SK-N-SH (cell line): ENCODE measurements around the gene TAS1R1. TPM values are rescaled to one million over a fixed set of nuclear protein-coding genes. Genes with fewer than 3 reads are reported as not detected.

Source experiments
- CTCF ChIA-PET: fragments of 300-600, 350-600 bp; formaldehyde crosslinking; extraction: SDS; loops from one replicate; lab custom pipeline; 2021; lab: Yijun Ruan, JAX
- POLR2A ChIA-PET: fragments of 350-600 bp; sonication (Branson Sonifier 250); formaldehyde crosslinking; extraction: SDS; loops from one replicate; lab custom pipeline; 2020; ENCODE audit warnings: antibody characterized with exemption, inconsistent platforms; lab: Yijun Ruan, JAX
- DNase-seq: peaks from one replicate; pipeline ENCODE4 v3.0.0; 2012
- H2AFZ ChIP-seq: fragments of 200-600 bp; sonication (generic); 2 replicates; pipeline ENCODE4 v1.8.1; 2016; ENCODE audit warnings: antibody characterized with exemption, mild to moderate bottlenecking, low read depth
- H3F3A ChIP-seq: fragments of 200-600 bp; sonication (generic); replicated peaks from 2 replicates; pipeline ENCODE3; 2016; ENCODE audit warnings: antibody characterized with exemption, mild to moderate bottlenecking; ENCODE audit not compliant: insufficient read depth
- H3K27ac ChIP-seq, 2 experiments: fragments of 200-500 bp in 1 of 2; fragments of 200-600 bp in 1 of 2; sonication (Bioruptor generic) in 1 of 2; sonication (generic), shearing (Covaris generic) in 1 of 2; 2 replicates each; pipeline versions ENCODE4 v1.5.1 to v1.6.1; 2014 to 2016; ENCODE audit warnings: low read depth in 2 of 2, inconsistent platforms in 1 of 2, low read length in 1 of 2, mild to moderate bottlenecking in 1 of 2, mixed read lengths in 1 of 2
- H3K27me3 ChIP-seq: fragments of 200-600 bp; sonication (generic), shearing (Covaris generic); 2 replicates; pipeline ENCODE4 v1.6.1; 2016; ENCODE audit warnings: mixed run types; ENCODE audit not compliant: insufficient read depth
- H3K36me3 ChIP-seq, 2 experiments: fragments of 200-500 bp in 1 of 2; fragments of 200-600 bp in 1 of 2; sonication (Bioruptor generic) in 1 of 2; sonication (generic) in 1 of 2; replicated peaks in 1 of 2; 2 replicates each; pipeline versions ENCODE3 to v1.5.1; 2014 to 2016; ENCODE audit warnings: low read length in 1 of 2, mild to moderate bottlenecking in 1 of 2; ENCODE audit not compliant: insufficient read depth in 2 of 2, control insufficient read depth in 1 of 2
- H3K4me1 ChIP-seq, 2 experiments: fragments of 200-500 bp in 1 of 2; fragments of 200-600 bp in 1 of 2; sonication (Bioruptor generic) in 1 of 2; sonication (generic), shearing (Covaris generic) in 1 of 2; 2 replicates each; pipeline versions ENCODE4 v1.5.1 to v1.6.1; 2014 to 2016; ENCODE audit warnings: low read depth in 1 of 2, low read length in 1 of 2, mixed run types in 1 of 2; ENCODE audit not compliant: insufficient read depth in 2 of 2, control insufficient read depth in 1 of 2
- H3K4me2 ChIP-seq: fragments of 200-600 bp; sonication (generic), shearing (Covaris generic); 2 replicates; pipeline ENCODE4 v1.6.1; 2017; ENCODE audit warnings: mixed run types
- H3K4me3 ChIP-seq, 2 experiments: fragments of 200-500 bp in 1 of 2; fragments of 200-600 bp in 1 of 2; sonication (Bioruptor generic) in 1 of 2; sonication (generic), shearing (Covaris generic) in 1 of 2; 2 replicates each; pipeline versions ENCODE4 v1.5.1 to v1.8.1; 2014 to 2016; ENCODE audit warnings: low read depth in 2 of 2, inconsistent platforms in 1 of 2, low read length in 1 of 2, mild to moderate bottlenecking in 1 of 2, mixed read lengths in 1 of 2, moderate library complexity in 1 of 2
- H3K79me2 ChIP-seq: fragments of 200-600 bp; sonication (generic); 2 replicates; pipeline ENCODE4 v1.8.1; 2017; ENCODE audit warnings: mild to moderate bottlenecking; ENCODE audit not compliant: insufficient read depth
- H3K9ac ChIP-seq: fragments of 200-600 bp; sonication (generic); 2 replicates; pipeline ENCODE4 v1.6.1; 2017; ENCODE audit warnings: mixed run types
- H3K9me2 ChIP-seq: fragments of 200-600 bp; sonication (generic); 2 replicates; pipeline ENCODE4 v1.6.1; 2017; ENCODE audit warnings: mixed run types
- H3K9me3 ChIP-seq: fragments of 200-600 bp; sonication (generic); 2 replicates; pipeline ENCODE4 v1.6.1; 2017; ENCODE audit warnings: mixed run types, mild to moderate bottlenecking, moderate library complexity
- H4K20me1 ChIP-seq: fragments of 200-600 bp; sonication (generic); 2 replicates; pipeline ENCODE4 v1.6.1; 2017; ENCODE audit warnings: mild to moderate bottlenecking, mixed run types; ENCODE audit not compliant: insufficient read depth
- CHD2 ChIP-seq: fragments of 150-350 bp; IDR thresholded peaks from 2 replicates; pipeline ENCODE4 v1.6.1; 2018; ENCODE audit warnings: low read length; ENCODE audit not compliant: partially characterized antibody
- FOSL2 ChIP-seq: IDR thresholded peaks from 2 replicates; pipeline ENCODE4 v1.4.0; 2012; ENCODE audit warnings: low read depth, mild to moderate bottlenecking, moderate library complexity, borderline replicate concordance
- JUND ChIP-seq: IDR thresholded peaks from 2 replicates; pipeline ENCODE4 v1.4.0; 2012
- MAX ChIP-seq: IDR thresholded peaks from 2 replicates; pipeline ENCODE4 v1.4.0; 2012; ENCODE audit warnings: low read depth
- MXI1 ChIP-seq: IDR thresholded peaks from 2 replicates; pipeline ENCODE4 v1.6.1; 2012; ENCODE audit warnings: mild to moderate bottlenecking, low read depth, low read length, improper control_type of control experiment
- NFIC ChIP-seq: IDR thresholded peaks from 2 replicates; pipeline ENCODE4 v1.4.0; 2012; ENCODE audit warnings: borderline replicate concordance
- RCOR1 ChIP-seq: fragments of 150-350 bp; IDR thresholded peaks from 2 replicates; pipeline ENCODE4 v1.6.1; 2017; ENCODE audit warnings: antibody characterized with exemption, low read length
- RFX5 ChIP-seq: IDR thresholded peaks from 2 replicates; pipeline ENCODE4 v1.6.1; 2012; ENCODE audit warnings: mild to moderate bottlenecking, improper control_type of control experiment, low read length
- RXRA ChIP-seq: IDR thresholded peaks from 2 replicates; pipeline ENCODE4 v1.4.0; 2012; ENCODE audit warnings: low read depth, mild to moderate bottlenecking, borderline replicate concordance
- TEAD4 ChIP-seq: IDR thresholded peaks from 2 replicates; pipeline ENCODE4 v1.4.0; 2012; ENCODE audit warnings: mild to moderate bottlenecking, borderline replicate concordance; ENCODE audit not compliant: insufficient read depth
- USF1 ChIP-seq: IDR thresholded peaks from 2 replicates; pipeline ENCODE4 v1.4.0; 2012; ENCODE audit warnings: low read depth, borderline replicate concordance
- USF2 ChIP-seq: fragments of 150-350 bp; IDR thresholded peaks from 2 replicates; pipeline ENCODE4 v1.6.1; 2017; ENCODE audit warnings: antibody characterized with exemption, low read length, low read depth, borderline replicate concordance
- YY1 ChIP-seq: IDR thresholded peaks from 2 replicates; pipeline ENCODE4 v1.4.0; 2012; ENCODE audit warnings: low read depth, mild to moderate bottlenecking
- ZBTB33 ChIP-seq: IDR thresholded peaks from 2 replicates; pipeline ENCODE4 v1.4.0; 2012; ENCODE audit warnings: low read depth, borderline replicate concordance
- WGBS: methylation state at CpG from one replicate; pipeline ENCODE4 v1.1.6; 2017; ENCODE audit warnings: low lambda C conversion rate; 5-methylcytosine and 5-hydroxymethylcytosine counted together
- polyA plus RNA-seq, 3 experiments: library from polyadenylated mRNA; depleted of rRNA; stranded (reverse); fragments of >200 nt; gene quantifications; 2 replicates each; pipeline ENCODE4 v1.2.3, GENCODE V29; 2012

TAS1R1 gene
- polyA plus RNA-seq, 1 of the 3 experiments (the other 2 are of a cell fraction): not detected

- TF ChIP-seq YY1 (no peak), MXI1 (no peak), NFIC (no peak), MAX (no peak), RXRA (no peak), ZBTB33 (no peak), FOSL2 (no peak), CHD2 (no peak), USF2 (no peak), JUND (no peak), TEAD4 (no peak), RCOR1 (no peak), USF1 (no peak), RFX5 (no peak)
- ChIA-PET POLR2A (no interaction called here), CTCF (interaction anchor here (1.8 kb wide), 1 partner anchor 149 kb away, joined by 4 read pairs; no protein-coding TSS in a partner anchor)
- no peak overlapping the region for H2AFZ ChIP-seq
- no peaks in the 10 kb centered on the region for H3F3A ChIP-seq
- H3K27ac ChIP-seq: no peak overlapping the region
- 80% methylated on average over 2 of the region's 11 CpGs for WGBS
- H3K9me2 ChIP-seq: no peaks in the 10 kb centered on the region
- no peak overlapping the region for H3K9ac ChIP-seq
- no peaks in the 10 kb centered on the region for H3K27me3 ChIP-seq
- no peak overlapping the region for H3K4me2 ChIP-seq
- H3K36me3 ChIP-seq: peaks cover 0 to 31% of the 10 kb centered on the region in 2 experiments
- peaks cover 0 to 6% of the 10 kb centered on the region in 2 experiments; a peak in 1 of 4 replicates for H3K4me1 ChIP-seq
- no peaks in the 10 kb centered on the region for H4K20me1 ChIP-seq
- H3K4me3 ChIP-seq: no peak overlapping the region
- DNase-seq: peak; percentile 14
- no peaks in the 10 kb centered on the region for H3K9me3 ChIP-seq
- peaks cover 15% of the 10 kb centered on the region; the same call in 1 of the 2 replicates for H3K79me2 ChIP-seq
Observed at GRCh38 chr1:6586404-6586816, 31.3 kb downstream of the TAS1R1 start.
